Gastrocnemius medialis (tissue), 4 donors: ENCODE measurements around the gene NEK8. TPM values are rescaled to one million over a fixed set of nuclear protein-coding genes. Genes with fewer than 3 reads are reported as not detected.

ENCODE experiments used
- ATAC-seq, 2 donors: fragments of 150-250 bp; one replicate each; pipeline ENCODE4 v1.9.1; 2016
- DNase-seq, 2 donors: peaks; one replicate each; pipeline ENCODE4 v3.0.0-alpha.2; 2019
- H3K27ac ChIP-seq, 4 donors: fragments of 200-600 bp; sonication (generic); 1 replicate in 1 of 4; 2 replicates in 3 of 4; pipeline ENCODE4 v1.5.1; 2016 to 2018; ENCODE audit warnings: mild to moderate bottlenecking in 2 of 4, moderate library complexity in 1 of 4
- H3K27me3 ChIP-seq, 3 donors: fragments of 200-600 bp; sonication (generic) in 2 of 3; 1 replicate in 1 of 3; 2 replicates in 2 of 3; pipeline versions ENCODE4 v1.5.1 to v1.6.0; 2016 to 2019; ENCODE audit warnings: mild to moderate bottlenecking in 1 of 3, moderate library complexity in 1 of 3
- H3K36me3 ChIP-seq, 2 donors: fragments of 200-600 bp; sonication (generic) in 1 of 2; one replicate each; pipeline ENCODE4 v1.5.1; 2017 to 2018
- H3K4me1 ChIP-seq, 2 donors: fragments of 200-600 bp; sonication (generic) in 1 of 2; one replicate each; pipeline ENCODE4 v1.5.1; 2016 to 2017; ENCODE audit warnings: mild to moderate bottlenecking in 2 of 2
- H3K4me3 ChIP-seq, 4 donors: fragments of 200-600 bp; sonication (generic) in 3 of 4; 1 replicate in 1 of 4; 2 replicates in 3 of 4; pipeline ENCODE4 v1.5.1; 2016 to 2019; ENCODE audit warnings: mild to moderate bottlenecking in 2 of 4
- H3K9me3 ChIP-seq, 3 donors: fragments of 200-600 bp; sonication (generic) in 2 of 3; 1 replicate in 1 of 3; 2 replicates in 2 of 3; pipeline ENCODE4 v1.5.1; 2016 to 2019
- POLR2A ChIP-seq, 2 donors: fragments of 450-650 bp; IDR thresholded peaks; one replicate each; pipeline ENCODE4 v1.6.1; 2017; ENCODE audit warnings: antibody characterized with exemption in 2 of 2, mild to moderate bottlenecking in 2 of 2, moderate library complexity in 2 of 2
- in situ Hi-C, 4 donors: fragments of 200-750 bp; cut with MboI; loops; one replicate each; pipeline versions ENCODE4 v1.15.0 to v1.8.0; 2017; ENCODE audit warnings: low sequenced_read_pairs in 4 of 4
- intact Hi-C: fragments of 100-400 bp; cut with DNase I; formaldehyde crosslinking; loops from one replicate; pipeline ENCODE4 v1.15.1; 2023; ENCODE audit warnings: low total_unique reads
- total RNA-seq, 4 donors: library from RNA; depleted of rRNA; stranded (reverse); fragments of >200 nt; gene quantifications; one replicate each; pipeline versions ENCODE4 v1.1.0 to v1.2.3, GENCODE V29; 2016
- TF ChIP-seq, protein P1 (sequence below), 5 experiments: fragments of 450-650 bp in 3 of 5; fragments of 200-600 bp in 2 of 5; sonication (generic) in 2 of 5; IDR thresholded peaks in 4 of 5; conservative IDR thresholded peaks in 1 of 5; 1 replicate in 4 of 5; 2 replicates in 1 of 5; pipeline ENCODE4 v1.5.1; 2016 to 2019; ENCODE audit warnings: antibody characterized with exemption in 5 of 5, mild to moderate bottlenecking in 3 of 5, moderate library complexity in 3 of 5

The NEK8 gene
- total RNA-seq, 4 donors from 2014 or later, result 1.3 to 8.1 (median 1.9) TPM

GRCh38 chr17:28738680-28739384, 10.2 kb downstream of the NEK8 start:
- DNase-seq, result no peak
- H3K27ac ChIP-seq, result no peak overlapping the region
- H3K27me3 ChIP-seq, result no peaks in the 10 kb centered on the region
- no peak overlapping the region for H3K4me3 ChIP-seq
- ATAC-seq, result no peak
- H3K4me1 ChIP-seq, result peaks cover 5 to 6% of the 10 kb centered on the region in 2 donors
- H3K36me3 ChIP-seq, result no peaks in the 10 kb centered on the region
- intact Hi-C loops (no loop called here), in situ Hi-C loops (no loop called here)
- TF ChIP-seq, protein P1, sequence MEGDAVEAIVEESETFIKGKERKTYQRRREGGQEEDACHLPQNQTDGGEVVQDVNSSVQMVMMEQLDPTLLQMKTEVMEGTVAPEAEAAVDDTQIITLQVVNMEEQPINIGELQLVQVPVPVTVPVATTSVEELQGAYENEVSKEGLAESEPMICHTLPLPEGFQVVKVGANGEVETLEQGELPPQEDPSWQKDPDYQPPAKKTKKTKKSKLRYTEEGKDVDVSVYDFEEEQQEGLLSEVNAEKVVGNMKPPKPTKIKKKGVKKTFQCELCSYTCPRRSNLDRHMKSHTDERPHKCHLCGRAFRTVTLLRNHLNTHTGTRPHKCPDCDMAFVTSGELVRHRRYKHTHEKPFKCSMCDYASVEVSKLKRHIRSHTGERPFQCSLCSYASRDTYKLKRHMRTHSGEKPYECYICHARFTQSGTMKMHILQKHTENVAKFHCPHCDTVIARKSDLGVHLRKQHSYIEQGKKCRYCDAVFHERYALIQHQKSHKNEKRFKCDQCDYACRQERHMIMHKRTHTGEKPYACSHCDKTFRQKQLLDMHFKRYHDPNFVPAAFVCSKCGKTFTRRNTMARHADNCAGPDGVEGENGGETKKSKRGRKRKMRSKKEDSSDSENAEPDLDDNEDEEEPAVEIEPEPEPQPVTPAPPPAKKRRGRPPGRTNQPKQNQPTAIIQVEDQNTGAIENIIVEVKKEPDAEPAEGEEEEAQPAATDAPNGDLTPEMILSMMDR (IDR thresholded peaks at IDR 0.05 in 4 of 5, conservative IDR thresholded peaks at IDR 0.05 in 1 of 5), result no peak
- no peak for TF ChIP-seq POLR2A (IDR thresholded peaks at IDR 0.05)
- no peaks in the 10 kb centered on the region for H3K9me3 ChIP-seq

- H3K27me3 ChIP-seq, result no peaks in the 10 kb centered on the region
- intact Hi-C loops, result no loop called here
- H3K4me1 ChIP-seq, result peaks cover 12 to 20% of the 10 kb centered on the region in 2 donors
- in situ Hi-C loops, result no loop called here
- H3K4me3 ChIP-seq, result no peak overlapping the region
- H3K9me3 ChIP-seq, result no peaks in the 10 kb centered on the region
- H3K27ac ChIP-seq, result no peak overlapping the region
- DNase-seq, result no peak
- ATAC-seq, result no peak
- TF ChIP-seq, protein P1 (IDR thresholded peaks at IDR 0.05 in 4 of 5, conservative IDR thresholded peaks at IDR 0.05 in 1 of 5), result no peak
- H3K36me3 ChIP-seq, result no peaks in the 10 kb centered on the region
Measured at GRCh38 chr17:28740406-28741357, 12.1 kb downstream of the NEK8 start.

DNA sequence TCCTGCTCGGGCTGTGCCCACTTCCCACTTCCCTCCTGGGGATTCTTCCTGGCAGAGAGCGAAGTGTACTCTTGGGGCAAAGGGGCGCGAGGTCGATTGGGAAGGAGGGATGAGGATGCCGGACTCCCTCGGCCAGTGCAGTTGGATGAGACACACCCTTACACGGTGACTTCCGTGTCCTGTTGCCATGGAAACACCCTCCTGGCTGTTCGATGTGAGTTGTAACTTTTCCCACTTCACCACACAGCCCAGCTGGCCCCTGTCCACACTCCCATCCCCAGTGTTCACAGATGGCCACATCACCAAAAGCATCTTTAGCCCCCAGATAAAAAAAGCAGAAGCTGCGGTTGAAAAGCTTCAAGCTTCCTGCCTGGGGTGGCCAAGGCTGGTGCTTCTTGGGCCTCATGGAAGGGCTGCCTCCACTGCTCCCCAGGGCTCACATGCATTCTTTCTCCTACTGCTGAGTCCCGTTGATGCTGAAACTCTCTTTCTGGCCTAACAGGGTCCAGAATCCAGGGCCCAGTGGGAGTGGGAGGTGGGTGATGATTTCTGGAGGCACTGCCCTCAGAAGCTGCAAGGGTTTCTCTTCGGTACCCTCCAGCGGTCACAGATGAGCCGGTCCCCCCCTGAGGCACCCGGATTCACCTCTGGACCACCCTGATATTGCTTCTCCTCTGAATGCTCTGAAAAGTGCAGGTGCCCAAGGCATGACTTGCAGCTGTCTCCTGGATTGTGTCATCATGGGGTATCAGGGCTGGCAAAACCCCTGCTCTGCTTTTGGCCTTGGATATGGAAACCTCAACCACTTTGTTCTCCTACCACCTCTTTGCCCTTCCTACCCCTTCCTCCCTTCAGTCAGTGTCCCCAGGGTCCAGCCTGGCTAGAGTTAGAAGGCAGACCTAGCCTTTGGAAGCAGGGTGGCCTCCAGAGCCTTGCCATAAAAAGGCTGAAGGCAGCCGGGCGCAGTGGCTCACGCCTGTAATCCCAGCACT, 13.1 kb downstream of the NEK8 start:
- Histone ChIP-seq H3K36me3 (no peaks in the 10 kb centered on the region), H3K4me3 (no peak overlapping the region), H3K4me1 (peaks cover 20 to 22% of the 10 kb centered on the region in 2 donors), H3K27ac (no peak overlapping the region), H3K27me3 (no peaks in the 10 kb centered on the region), H3K9me3 (no peaks in the 10 kb centered on the region)
- intact Hi-C loops, result no loop called here
- no peak for ATAC-seq
- DNase-seq, result no peak
- TF ChIP-seq POLR2A (IDR thresholded peaks at IDR 0.05), result no peak
- TF ChIP-seq, protein P1 (IDR thresholded peaks at IDR 0.05 in 4 of 5, conservative IDR thresholded peaks at IDR 0.05 in 1 of 5), result no peak
- in situ Hi-C loops, result no loop called here
